Thoracic aorta (tissue), 2 donors: Measurements from ENCODE around the gene C1orf167. TPM values are rescaled to one million over a fixed set of nuclear protein-coding genes. Genes with fewer than 3 reads are reported as not detected.

ENCODE experiments used
- ATAC-seq: fragments of 150-250 bp; one replicate; pipeline ENCODE4 v1.8.0; 2017; ENCODE audit warnings: low read depth; ENCODE audit not compliant: insufficient number of reproducible peaks, low FRiP score
- DNase-seq: peaks from one replicate; pipeline ENCODE4 v3.0.0-alpha.2; 2020; ENCODE audit warnings: low spot score
- H3K27ac ChIP-seq, 2 donors: fragments of 200-600 bp; sonication (generic); 1 replicate in 1 of 2; 2 replicates in 1 of 2; pipeline ENCODE4 v1.5.1; 2016; ENCODE audit warnings: mild to moderate bottlenecking in 2 of 2, moderate library complexity in 2 of 2
- H3K27me3 ChIP-seq: fragments of 200-600 bp; sonication (generic); replicated peaks from 2 replicates; pipeline ENCODE4 v1.6.0; 2016; ENCODE audit warnings: mild to moderate bottlenecking; ENCODE audit not compliant: insufficient read depth
- H3K36me3 ChIP-seq: fragments of 200-600 bp; sonication (generic); one replicate; pipeline ENCODE4 v1.5.1; 2016
- H3K4me1 ChIP-seq, 2 donors: fragments of 200-600 bp; sonication (generic); 1 replicate in 1 of 2; 2 replicates in 1 of 2; pipeline versions ENCODE4 v1.5.1 to v1.6.0; 2016; ENCODE audit warnings: low read depth in 2 of 2, mild to moderate bottlenecking in 1 of 2; ENCODE audit not compliant: control insufficient read depth in 1 of 2
- H3K4me3 ChIP-seq: fragments of 200-600 bp; sonication (generic); 2 replicates; pipeline ENCODE4 v1.5.1; 2016; ENCODE audit warnings: mild to moderate bottlenecking
- H3K9me3 ChIP-seq: fragments of 200-600 bp; sonication (generic); 2 replicates; pipeline ENCODE4 v1.5.1; 2016
- CTCF ChIP-seq: fragments of 200-600 bp; sonication (generic); IDR thresholded peaks from one replicate; pipeline ENCODE4 v1.5.1; 2019; ENCODE audit warnings: antibody characterized with exemption
- total RNA-seq, 2 donors: library from RNA; depleted of rRNA; stranded (reverse); fragments of >200 nt; gene quantifications; one replicate each; pipeline versions ENCODE4 v1.1.0 to v1.2.3, GENCODE V29; 2016

The C1orf167 gene
- total RNA-seq, 2 donors from 2014 or later, result 4.2 TPM; not detected in 1

- DNase-seq (no peak), ATAC-seq (no peak)
- Histone ChIP-seq H3K9me3 (no peaks in the 10 kb centered on the region), H3K27me3 (no peaks in the 10 kb centered on the region), H3K27ac (no peak overlapping the region), H3K4me3 (no peak overlapping the region), H3K36me3 (peaks cover 43% of the 10 kb centered on the region), H3K4me1 (no peaks in the 10 kb centered on the region)
- no peak for TF ChIP-seq CTCF
Observed at GRCh38 chr1:11823366-11824137, 61.6 kb downstream of the C1orf167 start.

GRCh38 chr1:11825131-11825530, 63.1 kb downstream of the C1orf167 start:
- no peaks in the 10 kb centered on the region for H3K27me3 ChIP-seq
- H3K4me1 ChIP-seq, result no peaks in the 10 kb centered on the region
- peaks cover 54% of the 10 kb centered on the region for H3K36me3 ChIP-seq
- H3K9me3 ChIP-seq, result no peaks in the 10 kb centered on the region
- no peak overlapping the region for H3K27ac ChIP-seq
- TF ChIP-seq CTCF, result no peak
- no peak overlapping the region for H3K4me3 ChIP-seq
- no peak for DNase-seq
- ATAC-seq, result no peak

GRCh38 chr1:11826946-11827345, 65.0 kb downstream of the C1orf167 start:
- no peak overlapping the region for H3K27ac ChIP-seq
- no peak for TF ChIP-seq CTCF
- DNase-seq (no peak), ATAC-seq (no peak)
- no peaks in the 10 kb centered on the region for H3K9me3 ChIP-seq
- no peaks in the 10 kb centered on the region for H3K27me3 ChIP-seq
- H3K4me1 ChIP-seq, result no peaks in the 10 kb centered on the region
- H3K4me3 ChIP-seq, result no peak overlapping the region
- peaks cover 64% of the 10 kb centered on the region for H3K36me3 ChIP-seq

- H3K9me3 ChIP-seq, result no peaks in the 10 kb centered on the region
- H3K4me3 ChIP-seq, result no peak overlapping the region
- no peaks in the 10 kb centered on the region for H3K4me1 ChIP-seq
- no peaks in the 10 kb centered on the region for H3K27me3 ChIP-seq
- no peak overlapping the region for H3K27ac ChIP-seq
- peaks cover 72% of the 10 kb centered on the region for H3K36me3 ChIP-seq
- DNase-seq (no peak), ATAC-seq (no peak)
- no peak for TF ChIP-seq CTCF
Observed at GRCh38 chr1:11828511-11828910, 66.5 kb downstream of the C1orf167 start.

GRCh38 chr1:11831945-11832725, 70.1 kb downstream of the C1orf167 start:
- H3K27ac ChIP-seq, result no peak overlapping the region
- H3K36me3 ChIP-seq, result peaks cover 84% of the 10 kb centered on the region
- no peak for DNase-seq
- ATAC-seq, result no peak
- H3K9me3 ChIP-seq, result no peaks in the 10 kb centered on the region
- H3K4me3 ChIP-seq, result no peak overlapping the region
- H3K4me1 ChIP-seq, result no peaks in the 10 kb centered on the region
- H3K27me3 ChIP-seq, result no peaks in the 10 kb centered on the region
- no peak for TF ChIP-seq CTCF
